GM23338 (cell line): ENCODE results near the gene WWOX.

Experiments used
- EZH2 ChIP-seq: fragments of 200-600 bp; sonication (generic); IDR thresholded peaks from one replicate; pipeline ENCODE4 v1.8.0; 2017; ENCODE audit warnings: antibody characterized with exemption, mild to moderate bottlenecking, low read depth; ENCODE audit not compliant: unreplicated experiment
- TF ChIP-seq, protein P1 (sequence below): IDR thresholded peaks from one replicate; pipeline ENCODE4 v1.6.1; 2018; ENCODE audit warnings: antibody characterized with exemption; ENCODE audit not compliant: unreplicated experiment

DNA sequence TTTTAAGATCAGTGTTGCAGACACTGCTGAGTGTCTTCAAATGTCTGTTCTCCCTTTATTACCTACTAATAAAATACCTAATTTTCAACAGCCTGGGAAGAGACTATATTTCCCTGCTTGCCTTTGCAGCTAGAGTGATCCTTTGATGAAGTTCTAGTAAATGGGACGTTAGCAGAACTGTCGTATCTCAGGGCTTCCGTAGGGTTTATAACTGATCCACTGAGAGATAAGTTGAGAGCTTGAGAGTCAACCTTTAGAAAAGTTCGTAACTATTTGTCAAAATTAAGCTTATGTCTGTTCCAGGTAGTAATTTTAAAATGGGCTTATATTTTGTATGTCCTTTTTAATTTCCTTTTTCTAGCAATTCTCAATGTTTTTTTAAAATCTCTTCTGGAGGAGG is 974.1 kb downstream of the WWOX start:
- no peak for TF ChIP-seq EZH2
- TF ChIP-seq, protein P1, sequence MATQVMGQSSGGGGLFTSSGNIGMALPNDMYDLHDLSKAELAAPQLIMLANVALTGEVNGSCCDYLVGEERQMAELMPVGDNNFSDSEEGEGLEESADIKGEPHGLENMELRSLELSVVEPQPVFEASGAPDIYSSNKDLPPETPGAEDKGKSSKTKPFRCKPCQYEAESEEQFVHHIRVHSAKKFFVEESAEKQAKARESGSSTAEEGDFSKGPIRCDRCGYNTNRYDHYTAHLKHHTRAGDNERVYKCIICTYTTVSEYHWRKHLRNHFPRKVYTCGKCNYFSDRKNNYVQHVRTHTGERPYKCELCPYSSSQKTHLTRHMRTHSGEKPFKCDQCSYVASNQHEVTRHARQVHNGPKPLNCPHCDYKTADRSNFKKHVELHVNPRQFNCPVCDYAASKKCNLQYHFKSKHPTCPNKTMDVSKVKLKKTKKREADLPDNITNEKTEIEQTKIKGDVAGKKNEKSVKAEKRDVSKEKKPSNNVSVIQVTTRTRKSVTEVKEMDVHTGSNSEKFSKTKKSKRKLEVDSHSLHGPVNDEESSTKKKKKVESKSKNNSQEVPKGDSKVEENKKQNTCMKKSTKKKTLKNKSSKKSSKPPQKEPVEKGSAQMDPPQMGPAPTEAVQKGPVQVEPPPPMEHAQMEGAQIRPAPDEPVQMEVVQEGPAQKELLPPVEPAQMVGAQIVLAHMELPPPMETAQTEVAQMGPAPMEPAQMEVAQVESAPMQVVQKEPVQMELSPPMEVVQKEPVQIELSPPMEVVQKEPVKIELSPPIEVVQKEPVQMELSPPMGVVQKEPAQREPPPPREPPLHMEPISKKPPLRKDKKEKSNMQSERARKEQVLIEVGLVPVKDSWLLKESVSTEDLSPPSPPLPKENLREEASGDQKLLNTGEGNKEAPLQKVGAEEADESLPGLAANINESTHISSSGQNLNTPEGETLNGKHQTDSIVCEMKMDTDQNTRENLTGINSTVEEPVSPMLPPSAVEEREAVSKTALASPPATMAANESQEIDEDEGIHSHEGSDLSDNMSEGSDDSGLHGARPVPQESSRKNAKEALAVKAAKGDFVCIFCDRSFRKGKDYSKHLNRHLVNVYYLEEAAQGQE = no peak
